Ascending aorta (tissue), 2 donors: Measurements from ENCODE around the gene SPIN4. TPM values are rescaled to one million over a fixed set of nuclear protein-coding genes. Genes with fewer than 3 reads are reported as not detected.

Experiments used
- DNase-seq, 2 donors: peaks; one replicate each; pipeline ENCODE4 v3.0.0-alpha.2; 2019; ENCODE audit warnings: low spot score in 2 of 2
- H3K27ac ChIP-seq, 2 donors: fragments of 200-600 bp; sonication (generic); one replicate each; pipeline ENCODE4 v1.5.1; 2016 to 2017; ENCODE audit warnings: mild to moderate bottlenecking in 1 of 2
- H3K27me3 ChIP-seq: fragments of 200-600 bp; sonication (generic); one replicate; pipeline ENCODE4 v1.5.1; 2017
- H3K36me3 ChIP-seq, 2 donors: fragments of 200-600 bp; sonication (generic); one replicate each; pipeline ENCODE4 v1.5.1; 2016
- H3K4me1 ChIP-seq, 2 donors: fragments of 200-600 bp; sonication (generic); one replicate each; pipeline ENCODE4 v1.5.1; 2016 to 2017; ENCODE audit warnings: mild to moderate bottlenecking in 1 of 2
- H3K4me3 ChIP-seq, 2 donors: fragments of 200-600 bp; sonication (generic); one replicate each; pipeline ENCODE4 v1.5.1; 2016 to 2017; ENCODE audit warnings: mild to moderate bottlenecking in 1 of 2
- H3K9me3 ChIP-seq, 2 donors: fragments of 200-600 bp; sonication (generic); one replicate each; pipeline ENCODE4 v1.5.1; 2016
- intact Hi-C: fragments of 100-400 bp; cut with DNase I; formaldehyde crosslinking; loops from one replicate; pipeline ENCODE4 v1.15.1; 2023
- total RNA-seq: library from RNA; depleted of rRNA; stranded (reverse); fragments of >200 nt; gene quantifications from one replicate; pipeline ENCODE4 v1.1.0, GENCODE V29; 2016
- TF ChIP-seq, protein P1 (sequence below), 3 experiments: fragments of 200-600 bp in 2 of 3; fragments of 450-650 bp in 1 of 3; sonication (generic) in 2 of 3; IDR thresholded peaks; one replicate each; pipeline ENCODE4 v1.5.1; 2016 to 2019; ENCODE audit warnings: antibody characterized with exemption in 3 of 3, mild to moderate bottlenecking in 1 of 3, moderate library complexity in 1 of 3

SPIN4 gene
- total RNA-seq, 1 donor from 2014 or later, result 9.2 TPM

DNA sequence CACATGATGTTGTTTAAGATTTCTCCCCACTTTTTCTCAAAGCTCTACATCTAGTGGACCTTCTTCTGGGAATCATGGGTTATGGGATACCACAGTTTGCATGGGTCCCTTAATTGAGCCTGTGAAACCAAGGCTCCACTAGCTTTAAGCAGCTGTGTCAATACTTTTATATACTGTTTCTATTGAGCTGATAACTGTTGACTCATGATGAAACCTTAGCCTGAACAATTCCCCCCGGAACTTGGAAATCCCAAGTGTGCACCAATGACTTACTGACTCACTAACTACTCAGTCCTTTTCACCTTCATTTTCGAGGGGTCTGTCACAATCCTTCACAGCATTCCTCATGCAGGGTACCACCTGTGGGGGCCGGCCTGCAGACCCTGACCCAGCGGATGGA, 12.7 kb upstream of the SPIN4 start:
- peaks cover 5 to 12% of the 10 kb centered on the region in 2 donors for H3K9me3 ChIP-seq
- no peaks in the 10 kb centered on the region for H3K4me1 ChIP-seq
- H3K4me3 ChIP-seq, result no peak overlapping the region
- intact Hi-C loops, result no loop called here
- no peak overlapping the region for H3K27ac ChIP-seq
- TF ChIP-seq, protein P1, sequence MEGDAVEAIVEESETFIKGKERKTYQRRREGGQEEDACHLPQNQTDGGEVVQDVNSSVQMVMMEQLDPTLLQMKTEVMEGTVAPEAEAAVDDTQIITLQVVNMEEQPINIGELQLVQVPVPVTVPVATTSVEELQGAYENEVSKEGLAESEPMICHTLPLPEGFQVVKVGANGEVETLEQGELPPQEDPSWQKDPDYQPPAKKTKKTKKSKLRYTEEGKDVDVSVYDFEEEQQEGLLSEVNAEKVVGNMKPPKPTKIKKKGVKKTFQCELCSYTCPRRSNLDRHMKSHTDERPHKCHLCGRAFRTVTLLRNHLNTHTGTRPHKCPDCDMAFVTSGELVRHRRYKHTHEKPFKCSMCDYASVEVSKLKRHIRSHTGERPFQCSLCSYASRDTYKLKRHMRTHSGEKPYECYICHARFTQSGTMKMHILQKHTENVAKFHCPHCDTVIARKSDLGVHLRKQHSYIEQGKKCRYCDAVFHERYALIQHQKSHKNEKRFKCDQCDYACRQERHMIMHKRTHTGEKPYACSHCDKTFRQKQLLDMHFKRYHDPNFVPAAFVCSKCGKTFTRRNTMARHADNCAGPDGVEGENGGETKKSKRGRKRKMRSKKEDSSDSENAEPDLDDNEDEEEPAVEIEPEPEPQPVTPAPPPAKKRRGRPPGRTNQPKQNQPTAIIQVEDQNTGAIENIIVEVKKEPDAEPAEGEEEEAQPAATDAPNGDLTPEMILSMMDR (IDR thresholded peaks at IDR 0.05), result no peak
- DNase-seq, result no peak
- no peaks in the 10 kb centered on the region for H3K36me3 ChIP-seq
- no peaks in the 10 kb centered on the region for H3K27me3 ChIP-seq

DNA sequence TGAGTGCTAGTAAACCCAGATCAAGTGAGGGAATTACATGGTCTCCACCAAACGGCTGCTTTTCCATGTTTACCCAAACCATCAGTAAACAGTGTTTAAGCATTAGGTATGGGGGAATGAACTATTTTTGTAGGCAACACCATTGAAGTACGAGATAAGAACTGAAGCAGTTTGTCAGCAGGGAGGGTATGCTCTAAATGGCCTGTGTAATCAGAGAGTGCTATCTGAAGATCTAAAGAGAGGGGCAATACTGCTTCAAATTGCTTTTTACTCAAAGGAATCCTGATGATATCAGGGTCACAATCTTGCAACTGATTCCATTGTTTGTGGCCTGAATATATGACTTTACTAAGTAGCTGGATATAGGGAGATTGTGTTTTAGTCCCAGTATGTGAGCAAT, 10.4 kb upstream of the SPIN4 start:
- intact Hi-C loops, result no loop called here
- TF ChIP-seq, protein P1 (IDR thresholded peaks at IDR 0.05), result no peak
- Histone ChIP-seq H3K4me1 (no peaks in the 10 kb centered on the region), H3K4me3 (no peak overlapping the region), H3K27ac (no peak overlapping the region), H3K27me3 (no peaks in the 10 kb centered on the region), H3K36me3 (no peaks in the 10 kb centered on the region), H3K9me3 (peaks cover 5 to 10% of the 10 kb centered on the region in 2 donors)
- no peak for DNase-seq

DNA sequence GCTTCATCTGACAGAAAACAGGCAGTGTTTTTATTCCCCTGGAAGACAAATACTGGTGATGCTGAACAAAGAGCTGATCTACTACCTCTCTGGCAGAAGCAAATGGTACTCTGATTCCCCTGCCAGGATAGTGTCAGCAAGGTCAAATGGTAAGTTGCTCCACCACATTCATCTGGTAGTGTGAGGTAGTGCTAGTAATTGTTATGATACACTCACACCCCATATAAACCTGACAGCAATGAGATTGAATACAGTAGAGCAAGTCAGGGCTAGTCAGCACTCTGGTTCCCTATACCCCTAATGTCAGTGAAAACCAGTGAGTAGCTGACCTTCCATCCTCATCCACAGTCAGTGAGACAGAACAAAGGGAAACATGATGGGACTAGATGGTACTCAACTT, 3.4 kb upstream of the SPIN4 start:
- H3K4me3 ChIP-seq, result no peak overlapping the region
- DNase-seq, result no peak
- no peaks in the 10 kb centered on the region for H3K27me3 ChIP-seq
- H3K36me3 ChIP-seq, result no peaks in the 10 kb centered on the region
- intact Hi-C loops, result loop anchor here (5.0 to 10.0 kb wide), 4 partner anchors 408 to 1040 kb away; partner anchors contain the start of genes AMER1 and MTMR8
- no peaks in the 10 kb centered on the region for H3K4me1 ChIP-seq
- peaks cover 0 to 3% of the 10 kb centered on the region in 2 donors for H3K9me3 ChIP-seq
- TF ChIP-seq, protein P1 (IDR thresholded peaks at IDR 0.05), result no peak
- H3K27ac ChIP-seq, result no peak overlapping the region

DNA sequence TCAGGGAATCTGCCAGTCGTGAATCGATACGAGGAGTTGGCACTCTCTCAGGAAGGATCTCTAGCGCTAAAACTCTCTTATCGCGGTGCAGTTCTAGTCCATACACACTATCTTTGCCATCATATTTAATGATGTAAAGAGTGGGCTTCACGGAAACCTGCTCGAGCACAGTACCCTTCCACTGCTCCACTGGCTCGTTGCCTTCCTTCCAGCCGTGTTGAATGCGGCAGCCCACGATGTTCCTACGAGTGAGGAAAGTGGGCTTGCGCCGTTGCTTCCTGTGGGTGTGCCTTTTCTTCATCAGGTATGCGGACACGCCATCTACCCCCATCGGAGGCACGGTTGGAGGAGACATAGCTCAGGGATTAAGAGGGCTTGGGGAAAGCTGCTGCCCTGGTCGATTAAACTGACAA, 661 bp downstream of the SPIN4 start:
- TF ChIP-seq, protein P1 (IDR thresholded peaks at IDR 0.05), result no peak
- H3K9me3 ChIP-seq, result no peaks in the 10 kb centered on the region
- H3K36me3 ChIP-seq, result no peaks in the 10 kb centered on the region
- no peaks in the 10 kb centered on the region for H3K27me3 ChIP-seq
- peak overlapping the region; percentile 66 to 68 for H3K4me3 ChIP-seq
- intact Hi-C loops, result loop anchor here (2.0 to 10.0 kb wide), 5 partner anchors 210 to 1044 kb away; partner anchors contain the start of genes AMER1 and MTMR8
- DNase-seq, result no peak
- peak overlapping the region; percentile 70 to 72 for H3K27ac ChIP-seq
- H3K4me1 ChIP-seq, result no peaks in the 10 kb centered on the region

DNA sequence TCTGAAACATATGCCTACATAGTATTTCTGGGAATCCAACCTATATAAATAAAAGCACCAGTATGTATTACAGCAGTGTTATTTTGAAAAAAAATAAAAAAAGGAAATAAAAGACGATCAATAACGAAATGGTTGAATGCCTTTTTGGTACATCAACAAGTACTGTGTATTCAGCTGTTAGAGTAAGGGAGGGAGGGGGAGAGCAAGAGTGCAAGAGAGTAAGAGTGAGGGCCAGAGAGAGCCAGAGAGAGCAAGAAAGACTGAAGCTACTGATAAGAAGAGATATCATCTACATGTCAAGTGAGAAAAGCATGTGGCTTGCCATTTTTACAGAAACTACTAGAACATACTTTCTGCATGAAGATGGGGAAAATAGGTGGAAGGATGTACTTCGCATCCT, 1.8 kb downstream of the SPIN4 start:
- no peaks in the 10 kb centered on the region for H3K36me3 ChIP-seq
- no peak for DNase-seq
- H3K4me1 ChIP-seq, result no peaks in the 10 kb centered on the region
- intact Hi-C loops, result no loop called here
- no peaks in the 10 kb centered on the region for H3K27me3 ChIP-seq
- TF ChIP-seq, protein P1 (IDR thresholded peaks at IDR 0.05), result no peak
- no peaks in the 10 kb centered on the region for H3K9me3 ChIP-seq
- H3K27ac ChIP-seq, result no peak overlapping the region
- H3K4me3 ChIP-seq, result peak overlapping the region; percentile 30 to 68

DNA sequence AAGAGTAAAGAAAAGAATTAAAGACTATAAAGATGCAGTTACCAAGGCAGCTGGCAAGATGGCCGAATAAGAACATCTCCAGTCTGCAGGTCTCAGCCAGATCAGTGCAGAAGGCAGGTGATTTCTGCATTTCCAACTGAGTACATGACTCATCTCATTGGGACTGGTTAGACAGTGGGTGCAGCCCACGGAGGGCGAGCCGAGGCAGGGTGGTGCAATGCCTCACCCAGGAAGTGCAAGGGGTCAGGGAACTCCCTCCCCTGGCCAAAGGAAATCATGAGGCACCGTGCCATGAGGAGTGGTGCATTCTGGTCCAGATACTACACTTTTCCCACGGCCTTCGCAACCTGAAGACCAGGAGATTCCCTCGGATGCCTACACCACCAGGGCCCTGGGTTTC, 20.5 kb downstream of the SPIN4 start:
- Histone ChIP-seq H3K36me3 (no peaks in the 10 kb centered on the region), H3K27me3 (no peaks in the 10 kb centered on the region), H3K27ac (no peak overlapping the region), H3K4me3 (no peak overlapping the region), H3K9me3 (no peaks in the 10 kb centered on the region), H3K4me1 (no peaks in the 10 kb centered on the region)
- intact Hi-C loops, result no loop called here
- no peak for DNase-seq
- TF ChIP-seq, protein P1 (IDR thresholded peaks at IDR 0.05), result no peak
